Hepatocyte (in vitro differentiated cells): ENCODE results near the gene IP6K3. TPM values are rescaled to one million over a fixed set of nuclear protein-coding genes. Genes with fewer than 3 reads are reported as not detected.

ENCODE experiments used
- DNase-seq: peaks from one replicate; pipeline ENCODE4 v3.0.0-alpha.2; 2016; ENCODE audit warnings: low spot score
- H2AFZ ChIP-seq: fragments of 200-600 bp; sonication (generic); 2 replicates; pipeline ENCODE4 v1.6.0; 2016; ENCODE audit warnings: antibody characterized with exemption, mild to moderate bottlenecking
- H3K27ac ChIP-seq: fragments of 200-600 bp; sonication (generic); 2 replicates; pipeline ENCODE4 v1.5.1; 2016; ENCODE audit warnings: mild to moderate bottlenecking
- H3K27me3 ChIP-seq: fragments of 200-600 bp; sonication (generic); 2 replicates; pipeline ENCODE4 v1.6.1; 2016
- H3K36me3 ChIP-seq: fragments of 200-600 bp; sonication (generic); replicated peaks from 2 replicates; pipeline ENCODE4 v1.5.1; 2016; ENCODE audit warnings: low read depth; ENCODE audit not compliant: insufficient read depth
- H3K4me1 ChIP-seq: fragments of 200-600 bp; sonication (generic); 2 replicates; pipeline ENCODE4 v1.5.1; 2016; ENCODE audit warnings: mild to moderate bottlenecking, moderate library complexity; ENCODE audit not compliant: insufficient read depth
- H3K4me2 ChIP-seq: fragments of 200-600 bp; sonication (generic); 2 replicates; pipeline ENCODE4 v1.6.0; 2016
- H3K4me3 ChIP-seq: fragments of 200-600 bp; sonication (generic); 2 replicates; pipeline ENCODE4 v1.5.1; 2016; ENCODE audit warnings: mild to moderate bottlenecking
- H3K79me2 ChIP-seq: fragments of 200-600 bp; sonication (generic); 2 replicates; pipeline ENCODE4 v1.6.0; 2017; ENCODE audit warnings: mild to moderate bottlenecking
- H3K9me2 ChIP-seq: fragments of 200-600 bp; sonication (generic); replicated peaks from 2 replicates; pipeline ENCODE4 v1.6.0; 2017; ENCODE audit warnings: mild to moderate bottlenecking; ENCODE audit not compliant: insufficient read depth
- H3K9me3 ChIP-seq: fragments of 200-600 bp; sonication (generic); 2 replicates; pipeline ENCODE4 v1.5.1; 2016; ENCODE audit warnings: low read depth, mild to moderate bottlenecking
- H4K20me1 ChIP-seq: fragments of 200-600 bp; sonication (generic); 2 replicates; pipeline ENCODE4 v1.6.0; 2016; ENCODE audit warnings: mild to moderate bottlenecking; ENCODE audit not compliant: insufficient read depth, poor library complexity, severe bottlenecking
- EZH2 ChIP-seq: fragments of 200-600 bp; sonication (generic); IDR thresholded peaks from 2 replicates; pipeline ENCODE4 v1.6.1; 2016; ENCODE audit warnings: antibody characterized with exemption, mild to moderate bottlenecking, borderline replicate concordance
- EZH2phosphoT487 ChIP-seq: fragments of 200-600 bp; sonication (generic); IDR thresholded peaks from one replicate; pipeline ENCODE4 v1.6.1; 2018; ENCODE audit warnings: antibody characterized with exemption, mild to moderate bottlenecking, low read depth, moderate library complexity; ENCODE audit not compliant: unreplicated experiment, severe bottlenecking
- WGBS: methylation state at CpG from one replicate; pipeline ENCODE4 v1.1.6; 2016; ENCODE audit warnings: low lambda C conversion rate; ENCODE audit errors: missing lambda C conversion rate; 5-methylcytosine and 5-hydroxymethylcytosine counted together
- polyA plus RNA-seq: library from polyadenylated mRNA; unstranded; fragments of >200 nt; fragmentation: Nextera tagmentation; extraction: Ambion mirVana; gene quantifications from 2 replicates; pipeline ENCODE4 v1.2.1, GENCODE V29; 2016
- total RNA-seq: library from RNA; depleted of rRNA; stranded (reverse); fragments of >200 nt; gene quantifications from 2 replicates; pipeline ENCODE4 v1.2.3, GENCODE V29; 2014
- TF ChIP-seq, protein P1 (sequence below): fragments of 200-600 bp; sonication (generic); IDR thresholded peaks from 2 replicates; pipeline ENCODE4 v1.5.1; 2016; ENCODE audit warnings: antibody characterized with exemption, mild to moderate bottlenecking; ENCODE audit not compliant: poor library complexity

IP6K3 gene
- total and polyA plus RNA-seq, 2 experiments from 2014 or later, result 9.5 to 25.3 TPM

GRCh38 chr6:33705268-33705885 lies 41.3 kb downstream of the IP6K3 start:
- Histone ChIP-seq H3K4me2 (no peak overlapping the region), H3K79me2 (peaks cover 8% of the 10 kb centered on the region), H4K20me1 (no peaks in the 10 kb centered on the region), H2AFZ (no peak overlapping the region), H3K4me1 (peaks cover under 1% of the 10 kb centered on the region), H3K4me3 (no peak overlapping the region), H3K27me3 (no peaks in the 10 kb centered on the region), H3K27ac (no peak overlapping the region), H3K36me3 (no peaks in the 10 kb centered on the region), H3K9me3 (no peaks in the 10 kb centered on the region), H3K9me2 (no peaks in the 10 kb centered on the region)
- TF ChIP-seq EZH2, result no peak
- TF ChIP-seq EZH2phosphoT487, result no peak
- TF ChIP-seq, protein P1, sequence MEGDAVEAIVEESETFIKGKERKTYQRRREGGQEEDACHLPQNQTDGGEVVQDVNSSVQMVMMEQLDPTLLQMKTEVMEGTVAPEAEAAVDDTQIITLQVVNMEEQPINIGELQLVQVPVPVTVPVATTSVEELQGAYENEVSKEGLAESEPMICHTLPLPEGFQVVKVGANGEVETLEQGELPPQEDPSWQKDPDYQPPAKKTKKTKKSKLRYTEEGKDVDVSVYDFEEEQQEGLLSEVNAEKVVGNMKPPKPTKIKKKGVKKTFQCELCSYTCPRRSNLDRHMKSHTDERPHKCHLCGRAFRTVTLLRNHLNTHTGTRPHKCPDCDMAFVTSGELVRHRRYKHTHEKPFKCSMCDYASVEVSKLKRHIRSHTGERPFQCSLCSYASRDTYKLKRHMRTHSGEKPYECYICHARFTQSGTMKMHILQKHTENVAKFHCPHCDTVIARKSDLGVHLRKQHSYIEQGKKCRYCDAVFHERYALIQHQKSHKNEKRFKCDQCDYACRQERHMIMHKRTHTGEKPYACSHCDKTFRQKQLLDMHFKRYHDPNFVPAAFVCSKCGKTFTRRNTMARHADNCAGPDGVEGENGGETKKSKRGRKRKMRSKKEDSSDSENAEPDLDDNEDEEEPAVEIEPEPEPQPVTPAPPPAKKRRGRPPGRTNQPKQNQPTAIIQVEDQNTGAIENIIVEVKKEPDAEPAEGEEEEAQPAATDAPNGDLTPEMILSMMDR, result no peak
- 63% methylated on average over 9 of the region's 9 CpGs for WGBS
- DNase-seq, result no peak

GRCh38 chr6:33704215-33705066 lies 42.3 kb downstream of the IP6K3 start:
- no peak for DNase-seq
- Histone ChIP-seq H3K36me3 (no peaks in the 10 kb centered on the region), H4K20me1 (no peaks in the 10 kb centered on the region), H2AFZ (no peak overlapping the region), H3K4me1 (no peaks in the 10 kb centered on the region), H3K27me3 (no peaks in the 10 kb centered on the region), H3K9me3 (no peaks in the 10 kb centered on the region), H3K79me2 (no peaks in the 10 kb centered on the region), H3K4me3 (no peak overlapping the region), H3K4me2 (no peak overlapping the region), H3K27ac (no peak overlapping the region), H3K9me2 (no peaks in the 10 kb centered on the region)
- WGBS, result 86% methylated on average over 11 of the region's 11 CpGs
- TF ChIP-seq EZH2, result no peak
- TF ChIP-seq, protein P1, result no peak
- no peak for TF ChIP-seq EZH2phosphoT487

GRCh38 chr6:33702345-33702977 lies 44.2 kb downstream of the IP6K3 start:
- Histone ChIP-seq H3K4me3 (no peak overlapping the region), H3K4me2 (no peak overlapping the region), H4K20me1 (no peaks in the 10 kb centered on the region), H3K27me3 (no peaks in the 10 kb centered on the region), H3K79me2 (no peaks in the 10 kb centered on the region), H3K27ac (no peak overlapping the region), H3K36me3 (no peaks in the 10 kb centered on the region), H2AFZ (no peak overlapping the region), H3K4me1 (no peaks in the 10 kb centered on the region), H3K9me3 (no peaks in the 10 kb centered on the region), H3K9me2 (no peaks in the 10 kb centered on the region)
- 84% methylated on average over 1 of the region's 1 CpG for WGBS
- TF ChIP-seq EZH2 (no peak), EZH2phosphoT487 (no peak)
- TF ChIP-seq, protein P1, result peak; percentile 50
- peak; percentile 65 for DNase-seq
